ENCODE measurements around the gene COL27A1. TPM values are rescaled to one million over a fixed set of nuclear protein-coding genes. Genes with fewer than 3 reads are reported as not detected.

COL27A1 gene
- total and polyA plus RNA-seq, 4 donors = 10.9 to 25.6 (median 17.4) TPM

DNA sequence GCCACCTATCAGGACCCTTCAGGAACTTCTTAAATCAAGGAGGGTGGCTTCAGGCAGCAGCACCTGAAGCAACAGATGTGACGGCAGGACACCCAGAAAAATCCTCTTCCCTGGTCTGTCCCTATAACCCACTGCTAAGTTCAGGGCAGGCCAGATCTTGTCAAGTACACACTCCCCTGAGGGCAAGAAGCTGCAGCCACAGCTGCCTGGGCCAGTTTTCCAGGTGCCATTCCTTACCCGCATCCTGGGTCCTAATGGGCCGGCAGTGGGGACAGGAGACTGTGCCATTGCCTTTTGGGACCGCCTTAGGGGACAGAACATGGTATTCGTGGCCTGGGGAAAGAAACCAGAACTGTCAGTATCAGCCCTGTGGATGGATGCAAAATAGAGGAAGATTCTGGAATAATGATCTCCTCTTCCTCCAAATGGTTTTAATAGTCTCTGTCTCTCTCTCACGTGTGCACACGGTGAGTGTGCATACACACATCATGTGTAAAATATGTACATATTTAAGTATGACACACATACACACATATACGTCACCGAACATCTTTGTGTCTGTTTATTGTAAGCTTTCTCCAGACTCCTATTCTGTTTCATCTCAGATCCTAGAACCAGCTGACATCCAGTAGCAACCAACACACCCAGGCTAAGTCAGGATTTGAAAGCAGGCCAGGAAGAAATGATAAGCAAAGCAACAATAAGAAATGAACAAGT, 188.3 kb downstream of the COL27A1 start:
- no peaks in the 10 kb centered on the region for H3K27me3 ChIP-seq (ENCODE audit: control insufficient read depth in 3 of 3, insufficient read depth in 3 of 3, low read length in 2 of 3)
- H3K36me3 ChIP-seq (ENCODE audit: control insufficient read depth in 4 of 4, insufficient read depth in 4 of 4, low read length in 4 of 4) = peaks cover 0 to 77% (median 57%) of the 10 kb centered on the region in 4 donors
- no peak overlapping the region for H3K9ac ChIP-seq (ENCODE audit: insufficient read depth in 1 of 2, low read length in 2 of 2)
- ATAC-seq (ENCODE audit: insufficient read depth, low FRiP score) (no peak), DNase-seq (no peak)
- TF ChIP-seq, protein P1, sequence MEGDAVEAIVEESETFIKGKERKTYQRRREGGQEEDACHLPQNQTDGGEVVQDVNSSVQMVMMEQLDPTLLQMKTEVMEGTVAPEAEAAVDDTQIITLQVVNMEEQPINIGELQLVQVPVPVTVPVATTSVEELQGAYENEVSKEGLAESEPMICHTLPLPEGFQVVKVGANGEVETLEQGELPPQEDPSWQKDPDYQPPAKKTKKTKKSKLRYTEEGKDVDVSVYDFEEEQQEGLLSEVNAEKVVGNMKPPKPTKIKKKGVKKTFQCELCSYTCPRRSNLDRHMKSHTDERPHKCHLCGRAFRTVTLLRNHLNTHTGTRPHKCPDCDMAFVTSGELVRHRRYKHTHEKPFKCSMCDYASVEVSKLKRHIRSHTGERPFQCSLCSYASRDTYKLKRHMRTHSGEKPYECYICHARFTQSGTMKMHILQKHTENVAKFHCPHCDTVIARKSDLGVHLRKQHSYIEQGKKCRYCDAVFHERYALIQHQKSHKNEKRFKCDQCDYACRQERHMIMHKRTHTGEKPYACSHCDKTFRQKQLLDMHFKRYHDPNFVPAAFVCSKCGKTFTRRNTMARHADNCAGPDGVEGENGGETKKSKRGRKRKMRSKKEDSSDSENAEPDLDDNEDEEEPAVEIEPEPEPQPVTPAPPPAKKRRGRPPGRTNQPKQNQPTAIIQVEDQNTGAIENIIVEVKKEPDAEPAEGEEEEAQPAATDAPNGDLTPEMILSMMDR (IDR thresholded peaks at IDR 0.05; ENCODE audit: control extremely low read depth, extremely low read depth) = no peak
- peaks cover 0 to 3% (median 0%) of the 10 kb centered on the region in 5 donors for H3K4me1 ChIP-seq (ENCODE audit: control insufficient read depth in 5 of 5, insufficient read depth in 5 of 5, low read length in 5 of 5)
- no peak overlapping the region for H3K27ac ChIP-seq (ENCODE audit: low read depth in 1 of 2, low read length in 1 of 2)
- H3K4me3 ChIP-seq = no peak overlapping the region
- 88 to 94% methylated on average over 9 of the region's 9 CpGs for WGBS, 2 donors
- H3K9me3 ChIP-seq (ENCODE audit: control insufficient read depth in 4 of 4, insufficient read depth in 3 of 4, low read length in 3 of 4) = no peaks in the 10 kb centered on the region

DNA sequence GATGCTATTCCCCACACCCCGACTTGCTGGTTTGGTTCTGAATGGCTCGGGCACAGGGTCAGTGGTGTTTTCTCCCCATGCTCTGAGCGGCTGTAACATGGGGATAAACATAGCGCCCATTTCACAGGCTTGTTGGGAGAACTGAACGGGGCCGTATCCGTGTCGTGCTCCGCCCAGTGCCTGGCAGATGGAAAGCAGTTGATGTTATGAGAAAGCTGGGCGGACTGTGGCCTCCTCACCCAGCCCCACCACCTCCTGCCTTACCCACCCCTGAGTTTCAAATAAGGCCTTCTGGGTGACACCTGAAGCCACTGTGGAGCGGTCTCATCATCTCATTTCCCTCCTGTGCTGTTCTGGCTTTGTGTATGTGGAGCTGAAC, 188.8 kb downstream of the COL27A1 start:
- 92 to 94% methylated on average over 11 of the region's 11 CpGs for WGBS, 2 donors
- TF ChIP-seq, protein P1 (IDR thresholded peaks at IDR 0.05; ENCODE audit: control extremely low read depth, extremely low read depth) = no peak
- DNase-seq = no peak
- no peaks in the 10 kb centered on the region for H3K27me3 ChIP-seq (ENCODE audit: control insufficient read depth in 3 of 3, insufficient read depth in 3 of 3, low read length in 2 of 3)
- ATAC-seq (ENCODE audit: insufficient read depth, low FRiP score) = no peak
- peaks cover 0 to 5% (median 0%) of the 10 kb centered on the region in 5 donors for H3K4me1 ChIP-seq (ENCODE audit: control insufficient read depth in 5 of 5, insufficient read depth in 5 of 5, low read length in 5 of 5)
- H3K9ac ChIP-seq (ENCODE audit: insufficient read depth in 1 of 2, low read length in 2 of 2) = no peak overlapping the region
- no peak overlapping the region for H3K27ac ChIP-seq (ENCODE audit: low read depth in 1 of 2, low read length in 1 of 2)
- no peaks in the 10 kb centered on the region for H3K9me3 ChIP-seq (ENCODE audit: control insufficient read depth in 4 of 4, insufficient read depth in 3 of 4, low read length in 3 of 4)
- no peak overlapping the region for H3K4me3 ChIP-seq
- peaks cover 0 to 77% (median 55%) of the 10 kb centered on the region in 4 donors for H3K36me3 ChIP-seq (ENCODE audit: control insufficient read depth in 4 of 4, insufficient read depth in 4 of 4, low read length in 4 of 4)

DNA sequence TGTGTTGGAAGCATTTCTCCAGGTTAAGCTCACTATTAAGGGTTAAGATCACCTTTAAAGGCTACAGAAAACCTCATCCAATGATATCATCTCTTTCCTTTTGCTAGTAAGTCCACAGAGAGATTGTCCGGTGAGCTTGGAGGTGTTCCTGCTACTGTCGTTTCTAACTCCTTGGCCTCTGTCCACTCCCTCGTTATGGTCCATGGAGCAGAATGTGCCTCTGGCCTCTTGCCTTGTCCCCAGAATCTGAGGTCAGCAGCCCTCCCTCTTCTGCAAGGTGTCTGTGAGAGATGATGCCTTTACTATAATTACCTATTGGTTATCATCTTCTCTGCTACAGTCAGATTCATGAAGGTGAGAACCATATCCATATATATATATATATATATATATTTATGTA, 189.4 kb downstream of the COL27A1 start:
- ATAC-seq (ENCODE audit: insufficient read depth, low FRiP score) (no peak), DNase-seq (no peak)
- WGBS, 2 donors = 65 to 74% methylated on average over 3 of the region's 3 CpGs
- TF ChIP-seq, protein P1 (IDR thresholded peaks at IDR 0.05; ENCODE audit: control extremely low read depth, extremely low read depth) = no peak
- peaks cover 0 to 5% (median 3%) of the 10 kb centered on the region in 5 donors for H3K4me1 ChIP-seq (ENCODE audit: control insufficient read depth in 5 of 5, insufficient read depth in 5 of 5, low read length in 5 of 5)
- H3K9ac ChIP-seq (ENCODE audit: insufficient read depth in 1 of 2, low read length in 2 of 2) = no peak overlapping the region
- H3K27me3 ChIP-seq (ENCODE audit: control insufficient read depth in 3 of 3, insufficient read depth in 3 of 3, low read length in 2 of 3) = no peaks in the 10 kb centered on the region
- H3K27ac ChIP-seq (ENCODE audit: low read depth in 1 of 2, low read length in 1 of 2) = no peak overlapping the region
- H3K36me3 ChIP-seq (ENCODE audit: control insufficient read depth in 4 of 4, insufficient read depth in 4 of 4, low read length in 4 of 4) = peaks cover 0 to 78% (median 58%) of the 10 kb centered on the region in 4 donors
- H3K9me3 ChIP-seq (ENCODE audit: control insufficient read depth in 4 of 4, insufficient read depth in 3 of 4, low read length in 3 of 4) = no peaks in the 10 kb centered on the region
- H3K4me3 ChIP-seq = no peak overlapping the region

All from lung (tissue), 12 donors.